ENCODE results near the gene ZNF862. TPM values are rescaled to one million over a fixed set of nuclear protein-coding genes. Genes with fewer than 3 reads are reported as not detected.

Gene ZNF862
- total and polyA plus RNA-seq, 2 donors (not counting 3 experiments of a cell fraction or from before 2014, with no cell fraction given) = 10.8 to 14.7 TPM

DNA sequence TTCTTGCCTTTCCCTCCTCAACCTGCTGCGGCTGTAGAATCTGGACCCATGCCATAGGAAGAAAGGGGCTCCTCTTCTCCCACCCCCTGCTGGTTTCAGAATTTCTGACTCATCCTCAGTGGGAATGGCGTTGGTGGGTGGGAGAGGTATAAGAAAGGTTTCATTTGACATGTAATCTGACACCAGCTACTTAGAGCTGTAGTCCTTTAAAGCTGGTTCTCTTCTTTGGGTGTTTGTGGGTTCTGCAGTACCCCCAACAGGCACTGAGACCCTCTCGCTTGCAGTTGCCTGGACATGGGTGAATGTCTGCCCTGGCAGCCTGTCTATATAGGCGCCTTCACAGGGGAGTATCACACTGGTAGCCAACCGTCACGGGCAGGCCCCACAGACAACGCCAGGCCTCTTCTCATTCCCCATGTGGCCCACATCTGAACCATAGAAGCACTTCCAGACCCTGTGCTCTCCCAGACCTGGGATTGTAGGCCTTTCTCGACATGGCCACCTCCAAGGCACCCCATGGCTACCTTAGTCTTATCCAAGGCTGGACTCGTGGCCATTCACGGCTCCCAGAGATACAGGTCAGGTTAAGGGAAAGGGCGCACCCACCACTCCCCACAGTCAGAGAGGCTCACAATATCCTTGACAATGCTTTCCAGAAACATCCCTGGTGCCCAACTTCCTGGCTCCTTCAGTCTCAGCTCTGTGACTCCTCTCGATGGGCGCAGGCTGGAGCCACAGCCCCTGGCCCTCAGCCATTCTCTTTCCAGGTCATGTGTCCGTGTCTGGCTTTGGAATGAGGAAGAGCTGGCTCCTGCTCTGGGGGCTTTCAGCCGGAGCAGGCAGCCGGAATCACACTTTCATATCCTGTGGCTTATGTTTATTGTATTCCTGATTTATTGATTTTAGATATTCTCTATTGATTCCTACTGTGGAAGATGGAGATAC, 17.5 kb downstream of the ZNF862 start:
- BruUV-seq (replicated peaks) = no TSS peak
- dilution Hi-C loops (cut with MboI; ENCODE audit: extremely low pct_ligation_motif_present, low sequenced_read_pairs) = no loop called here
- FAIRE-seq (no peak), DNase-seq (ENCODE audit: low read depth, low spot score) (no peak)
- Histone ChIP-seq H3K27ac (ENCODE audit: insufficient read depth, low read depth, low read length) (no peak overlapping the region), H3K9me3 (replicated peaks; ENCODE audit: control insufficient read depth, insufficient read depth, low read length) (no peaks in the 10 kb centered on the region), H3K4me1 (ENCODE audit: control insufficient read depth, extremely low read depth, insufficient read depth, low read length) (no peaks in the 10 kb centered on the region), H2AFZ (ENCODE audit: low read depth, low read length) (no peak overlapping the region), H3K36me3 (ENCODE audit: control insufficient read depth in 2 of 2, extremely low read depth in 1 of 2, insufficient read depth in 2 of 2, low read length in 2 of 2) (no peaks in the 10 kb centered on the region), H3K9me1 (replicated peaks; ENCODE audit: control insufficient read depth, extremely low read depth, insufficient read depth, low read length) (no peaks in the 10 kb centered on the region), H4K20me1 (replicated peaks; ENCODE audit: control insufficient read depth, extremely low read depth, insufficient read depth, low read length) (no peaks in the 10 kb centered on the region), H3K9ac (replicated peaks; ENCODE audit: extremely low read depth, insufficient read depth, low read length) (no peak overlapping the region), H3K4me2 (ENCODE audit: insufficient read depth, low read length) (no peak overlapping the region), H3K79me2 (ENCODE audit: control insufficient read depth, insufficient read depth, low read length) (no peaks in the 10 kb centered on the region), H3K4me3 (replicated peaks in 1 of 3; ENCODE audit: insufficient read depth in 1 of 3, low read depth in 1 of 3, low read length in 3 of 3) (no peak overlapping the region), H3K27me3 (ENCODE audit: control insufficient read depth in 2 of 2, insufficient read depth in 2 of 2, low read length in 2 of 2) (no peaks in the 10 kb centered on the region)
- TF ChIP-seq EZH2 (IDR thresholded peaks at IDR 0.05; ENCODE audit: borderline replicate concordance, low read depth, low read length, severe bottlenecking) (no peak), FOS (IDR thresholded peaks at IDR 0.05; ENCODE audit: borderline replicate concordance, insufficient read depth, low read length) (no peak), GATA2 (IDR thresholded peaks at IDR 0.05; ENCODE audit: insufficient read depth, insufficient read length, low read depth, low read length) (no peak), POLR2AphosphoS5 (IDR thresholded peaks at IDR 0.05; ENCODE audit: insufficient read depth, low read depth, low read length) (no peak), JUN (IDR thresholded peaks at IDR 0.05; ENCODE audit: borderline replicate concordance, insufficient read depth, insufficient read length, low read depth) (no peak), POLR2A (IDR thresholded peaks at IDR 0.05; ENCODE audit: low read depth, low read length) (no peak), MYC (IDR thresholded peaks at IDR 0.05; ENCODE audit: low read depth, low read length) (no peak)
- TF ChIP-seq, protein P1, sequence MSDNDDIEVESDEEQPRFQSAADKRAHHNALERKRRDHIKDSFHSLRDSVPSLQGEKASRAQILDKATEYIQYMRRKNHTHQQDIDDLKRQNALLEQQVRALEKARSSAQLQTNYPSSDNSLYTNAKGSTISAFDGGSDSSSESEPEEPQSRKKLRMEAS (IDR thresholded peaks at IDR 0.05; ENCODE audit: insufficient read depth, insufficient read length) = no peak
- TF ChIP-seq, protein P2, sequence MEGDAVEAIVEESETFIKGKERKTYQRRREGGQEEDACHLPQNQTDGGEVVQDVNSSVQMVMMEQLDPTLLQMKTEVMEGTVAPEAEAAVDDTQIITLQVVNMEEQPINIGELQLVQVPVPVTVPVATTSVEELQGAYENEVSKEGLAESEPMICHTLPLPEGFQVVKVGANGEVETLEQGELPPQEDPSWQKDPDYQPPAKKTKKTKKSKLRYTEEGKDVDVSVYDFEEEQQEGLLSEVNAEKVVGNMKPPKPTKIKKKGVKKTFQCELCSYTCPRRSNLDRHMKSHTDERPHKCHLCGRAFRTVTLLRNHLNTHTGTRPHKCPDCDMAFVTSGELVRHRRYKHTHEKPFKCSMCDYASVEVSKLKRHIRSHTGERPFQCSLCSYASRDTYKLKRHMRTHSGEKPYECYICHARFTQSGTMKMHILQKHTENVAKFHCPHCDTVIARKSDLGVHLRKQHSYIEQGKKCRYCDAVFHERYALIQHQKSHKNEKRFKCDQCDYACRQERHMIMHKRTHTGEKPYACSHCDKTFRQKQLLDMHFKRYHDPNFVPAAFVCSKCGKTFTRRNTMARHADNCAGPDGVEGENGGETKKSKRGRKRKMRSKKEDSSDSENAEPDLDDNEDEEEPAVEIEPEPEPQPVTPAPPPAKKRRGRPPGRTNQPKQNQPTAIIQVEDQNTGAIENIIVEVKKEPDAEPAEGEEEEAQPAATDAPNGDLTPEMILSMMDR (IDR thresholded peaks at IDR 0.05; ENCODE audit: extremely low read depth in 1 of 2, insufficient read depth in 1 of 2, low read depth in 1 of 2, low read length in 2 of 2) = no peak
- POLR2A ChIA-PET = no interaction called here
- CTCF ChIA-PET = no interaction called here
- intact Hi-C loops (cut with micrococcal nuclease) = loop anchor here (2.0 kb wide), 1 partner anchor 17 kb away; the partner anchor contains the start of gene ZNF862

Data from endothelial cell of umbilical vein (primary cell).